GM12873 (cell line): Measurements from ENCODE around the gene KCNMB1.

Experiments used
- CTCF ChIP-seq: IDR thresholded peaks from 2 replicates; pipeline ENCODE4 v1.5.1; 2012; ENCODE audit warnings: low read depth, mild to moderate bottlenecking, moderate library complexity, low read length, control low read depth; ENCODE audit not compliant: insufficient read depth; ENCODE audit errors: missing control alignments

The KCNMB1 gene

GRCh38 chr5:170389550-170389892 is 354 bp upstream of the KCNMB1 start:
- TF ChIP-seq CTCF: no peak

GRCh38 chr5:170387775-170388639 is 1.2 kb downstream of the KCNMB1 start:
- no peak for TF ChIP-seq CTCF

GRCh38 chr5:170386743-170387395 is 2.3 kb downstream of the KCNMB1 start:
- TF ChIP-seq CTCF: no peak

GRCh38 chr5:170383227-170383626 is 5.9 kb downstream of the KCNMB1 start:
- TF ChIP-seq CTCF: no peak

GRCh38 chr5:170382790-170383189 is 6.4 kb downstream of the KCNMB1 start:
- TF ChIP-seq CTCF: no peak

DNA sequence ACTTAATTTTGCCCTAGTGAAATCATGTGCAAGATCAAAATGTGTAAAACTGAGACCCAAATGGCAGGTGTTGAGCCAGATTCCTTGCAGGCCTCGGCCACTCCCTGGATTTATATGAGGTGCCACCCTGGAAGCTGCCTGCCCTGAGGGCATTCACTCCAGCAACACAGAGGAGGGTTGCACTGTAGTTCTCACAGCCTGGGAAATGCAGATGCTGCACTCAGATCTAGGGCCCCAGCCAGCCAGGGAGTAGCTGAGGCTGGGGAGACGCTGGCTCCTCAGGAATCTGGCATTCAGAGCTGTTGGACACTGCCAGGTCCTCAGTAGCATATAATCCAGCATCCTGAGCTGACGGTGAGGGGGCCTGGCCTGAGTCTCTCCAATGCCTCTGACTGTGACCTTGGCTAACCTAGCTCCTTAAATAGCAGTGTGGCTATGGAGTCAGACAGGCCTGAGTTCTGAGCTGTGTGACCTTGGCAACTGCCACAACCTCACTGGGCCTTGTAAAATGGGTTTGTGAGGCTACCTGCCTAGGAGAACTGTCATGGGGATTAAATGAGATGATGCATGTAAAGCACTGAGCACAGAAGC is 8.7 kb downstream of the KCNMB1 start:
- no peak for TF ChIP-seq CTCF

DNA sequence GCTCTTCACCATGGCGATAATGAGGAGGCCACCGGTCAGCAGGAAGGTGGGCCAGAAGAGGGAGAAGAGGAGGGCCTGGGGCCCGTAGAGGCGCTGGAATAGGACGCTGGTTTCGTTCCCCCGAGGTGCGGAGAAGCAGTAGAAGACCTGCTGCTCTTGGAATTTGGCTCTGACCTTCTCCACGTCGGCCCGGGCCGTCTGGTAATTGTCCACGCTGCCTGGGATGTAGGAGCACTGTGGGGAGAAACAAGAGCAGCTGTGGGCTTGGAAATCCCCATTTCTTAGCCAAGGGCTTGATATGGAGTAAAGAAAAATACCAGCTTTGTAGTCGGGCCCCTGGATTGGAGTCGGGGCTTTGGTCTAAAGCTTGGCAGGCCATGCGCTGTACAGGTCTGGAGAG is 10.4 kb downstream of the KCNMB1 start:
- no peak for TF ChIP-seq CTCF
